Activated CD4-positive, alpha-beta T cell treated with anti-CD3 and anti-CD28 coated beads, Interleukin-2, amount 10 ng/mL, durations not matched to agents 7 days and 5 days (primary cell): ENCODE results near the gene RRP1B. TPM values are rescaled to one million over a fixed set of nuclear protein-coding genes. Genes with fewer than 3 reads are reported as not detected.

Experiments used
- CTCF ChIA-PET: fragments of 350-600 bp; sonication (Branson Sonifier 250); formaldehyde crosslinking; loops from one replicate; lab custom pipeline; 2021; ENCODE audit warnings: antibody characterized with exemption; lab: Charles Lee
- POLR2A ChIA-PET: fragments of 350-600 bp; sonication (Branson Sonifier 250); formaldehyde crosslinking; loops from one replicate; lab custom pipeline; 2021; ENCODE audit warnings: antibody characterized with exemption; lab: Charles Lee
- DNase-seq: peaks from one replicate; pipeline ENCODE4 v3.0.0-alpha.2; 2020
- H3K27ac Mint-ChIP-seq: one replicate; pipeline ENCODE4 v1.8.0; 2021; ENCODE audit warnings: mild to moderate bottlenecking, moderate library complexity, mixed read lengths
- H3K27me3 Mint-ChIP-seq: one replicate; pipeline ENCODE4 v1.8.0; 2021; ENCODE audit warnings: mixed read lengths
- H3K36me3 Mint-ChIP-seq: one replicate; pipeline ENCODE4 v1.8.0; 2021; ENCODE audit warnings: low read depth, mixed read lengths
- H3K4me1 Mint-ChIP-seq: one replicate; pipeline ENCODE4 v1.8.0; 2021; ENCODE audit warnings: mixed read lengths
- H3K4me3 Mint-ChIP-seq: one replicate; pipeline ENCODE4 v1.8.0; 2021; ENCODE audit warnings: mild to moderate bottlenecking, moderate library complexity, mixed read lengths
- H3K9me3 Mint-ChIP-seq: one replicate; pipeline ENCODE4 v1.8.0; 2021; ENCODE audit warnings: mixed read lengths
- total RNA-seq, 2 experiments: library from RNA; stranded (reverse); gene quantifications; one replicate each; pipeline ENCODE4 v1.2.3, GENCODE V29; 2021

Gene RRP1B
- total RNA-seq, 2 experiments from 2014 or later = 47.7 to 48.1 TPM

GRCh38 chr21:43686811-43687565 is 27.6 kb downstream of the RRP1B start:
- DNase-seq = no peak
- Mint-ChIP-seq H3K36me3 (peaks cover 54% of the 10 kb centered on the region), H3K9me3 (no peaks in the 10 kb centered on the region), H3K4me3 (no peak overlapping the region), H3K27me3 (no peaks in the 10 kb centered on the region), H3K27ac (peak overlapping the region; percentile 15), H3K4me1 (peaks cover 13% of the 10 kb centered on the region)
- POLR2A ChIA-PET = no interaction called here
- CTCF ChIA-PET = no interaction called here

- H3K27ac Mint-ChIP-seq = peak overlapping the region; percentile 15
- peaks cover 13% of the 10 kb centered on the region for H3K4me1 Mint-ChIP-seq
- CTCF ChIA-PET = interaction anchor here (1.4 kb wide), 1 partner anchor 16 kb away, joined by 3 read pairs; no protein-coding TSS in a partner anchor
- no peaks in the 10 kb centered on the region for H3K9me3 Mint-ChIP-seq
- no peak for DNase-seq
- POLR2A ChIA-PET = no interaction called here
- peaks cover 50% of the 10 kb centered on the region for H3K36me3 Mint-ChIP-seq
- H3K4me3 Mint-ChIP-seq = no peak overlapping the region
- no peaks in the 10 kb centered on the region for H3K27me3 Mint-ChIP-seq
These were observed 28.4 kb downstream of the RRP1B start for GRCh38 chr21:43687566-43688399.

- Mint-ChIP-seq H3K4me3 (no peak overlapping the region), H3K27ac (no peak overlapping the region), H3K27me3 (no peaks in the 10 kb centered on the region), H3K9me3 (no peaks in the 10 kb centered on the region), H3K36me3 (peaks cover 45% of the 10 kb centered on the region), H3K4me1 (peaks cover 9% of the 10 kb centered on the region)
- POLR2A ChIA-PET = no interaction called here
- CTCF ChIA-PET = interaction anchor here (1.4 kb wide), 1 partner anchor 17 kb away, joined by 3 read pairs; no protein-coding TSS in a partner anchor
- DNase-seq = no peak
These were observed 29.5 kb downstream of the RRP1B start for GRCh38 chr21:43688906-43689305.

GRCh38 chr21:43689556-43690337 is 30.4 kb downstream of the RRP1B start:
- CTCF ChIA-PET = interaction anchor here (0.5 kb wide), 1 partner anchor 189 kb away, joined by 3 read pairs; no protein-coding TSS in a partner anchor
- peaks cover 39% of the 10 kb centered on the region for H3K36me3 Mint-ChIP-seq
- H3K27ac Mint-ChIP-seq = peak overlapping the region; percentile 5
- H3K27me3 Mint-ChIP-seq = no peaks in the 10 kb centered on the region
- POLR2A ChIA-PET = no interaction called here
- DNase-seq = no peak
- H3K9me3 Mint-ChIP-seq = no peaks in the 10 kb centered on the region
- no peak overlapping the region for H3K4me3 Mint-ChIP-seq
- peaks cover 2% of the 10 kb centered on the region for H3K4me1 Mint-ChIP-seq

GRCh38 chr21:43690346-43690745 is 31.0 kb downstream of the RRP1B start:
- H3K36me3 Mint-ChIP-seq = peaks cover 38% of the 10 kb centered on the region
- H3K4me3 Mint-ChIP-seq = no peak overlapping the region
- no peaks in the 10 kb centered on the region for H3K9me3 Mint-ChIP-seq
- POLR2A ChIA-PET = no interaction called here
- no peak overlapping the region for H3K27ac Mint-ChIP-seq
- H3K4me1 Mint-ChIP-seq = no peaks in the 10 kb centered on the region
- no peak for DNase-seq
- CTCF ChIA-PET = interaction anchor here (0.5 kb wide), 1 partner anchor 189 kb away, joined by 3 read pairs; no protein-coding TSS in a partner anchor
- no peaks in the 10 kb centered on the region for H3K27me3 Mint-ChIP-seq

GRCh38 chr21:43691086-43691795 is 31.9 kb downstream of the RRP1B start:
- peaks cover 37% of the 10 kb centered on the region for H3K36me3 Mint-ChIP-seq
- ChIA-PET CTCF (interaction anchor here (1.1 kb wide), 1 partner anchor 20 kb away, joined by 4 read pairs; no protein-coding TSS in a partner anchor), POLR2A (no interaction called here)
- H3K9me3 Mint-ChIP-seq = no peaks in the 10 kb centered on the region
- no peaks in the 10 kb centered on the region for H3K27me3 Mint-ChIP-seq
- no peak overlapping the region for H3K27ac Mint-ChIP-seq
- no peak for DNase-seq
- no peak overlapping the region for H3K4me3 Mint-ChIP-seq
- peaks cover 1% of the 10 kb centered on the region for H3K4me1 Mint-ChIP-seq

GRCh38 chr21:43691801-43692200 is 32.4 kb downstream of the RRP1B start:
- DNase-seq = no peak
- Mint-ChIP-seq H3K27me3 (no peaks in the 10 kb centered on the region), H3K9me3 (no peaks in the 10 kb centered on the region), H3K4me3 (no peak overlapping the region), H3K4me1 (peaks cover 2% of the 10 kb centered on the region), H3K36me3 (peaks cover 36% of the 10 kb centered on the region), H3K27ac (no peak overlapping the region)
- POLR2A ChIA-PET = no interaction called here
- CTCF ChIA-PET = interaction anchor here (1.1 to 2.1 kb wide), 2 partner anchors 17 to 20 kb away, joined by 4 to 5 read pairs; no protein-coding TSS in a partner anchor

- H3K9me3 Mint-ChIP-seq = no peaks in the 10 kb centered on the region
- peaks cover 12% of the 10 kb centered on the region for H3K4me1 Mint-ChIP-seq
- ChIA-PET POLR2A (no interaction called here), CTCF (interaction anchor here (1.0 to 2.1 kb wide), 2 partner anchors 15 to 18 kb away, joined by 4 to 5 read pairs; no protein-coding TSS in a partner anchor)
- no peak overlapping the region for H3K4me3 Mint-ChIP-seq
- no peak for DNase-seq
- H3K36me3 Mint-ChIP-seq = peaks cover 36% of the 10 kb centered on the region
- H3K27ac Mint-ChIP-seq = peak overlapping the region; percentile 19
- no peaks in the 10 kb centered on the region for H3K27me3 Mint-ChIP-seq
These were observed 33.6 kb downstream of the RRP1B start for GRCh38 chr21:43692949-43693348.

- no peak for DNase-seq
- Mint-ChIP-seq H3K9me3 (no peaks in the 10 kb centered on the region), H3K27ac (no peak overlapping the region), H3K36me3 (peaks cover 36% of the 10 kb centered on the region), H3K4me1 (peaks cover 21% of the 10 kb centered on the region), H3K27me3 (no peaks in the 10 kb centered on the region), H3K4me3 (no peak overlapping the region)
- POLR2A ChIA-PET = no interaction called here
- CTCF ChIA-PET = interaction anchor here (2.1 kb wide), 1 partner anchor 19 kb away, joined by 5 read pairs; no protein-coding TSS in a partner anchor
These were observed 34.6 kb downstream of the RRP1B start for GRCh38 chr21:43693981-43694380.

- Mint-ChIP-seq H3K36me3 (peaks cover 36% of the 10 kb centered on the region), H3K9me3 (no peaks in the 10 kb centered on the region), H3K27me3 (no peaks in the 10 kb centered on the region), H3K4me3 (no peak overlapping the region), H3K4me1 (peaks cover 22% of the 10 kb centered on the region), H3K27ac (no peak overlapping the region)
- ChIA-PET POLR2A (no interaction called here), CTCF (no interaction called here)
- no peak for DNase-seq
These were observed 35.2 kb downstream of the RRP1B start for GRCh38 chr21:43694437-43695079.

GRCh38 chr21:43696214-43696613 is 36.9 kb downstream of the RRP1B start:
- ChIA-PET CTCF (no interaction called here), POLR2A (no interaction called here)
- H3K27me3 Mint-ChIP-seq = no peaks in the 10 kb centered on the region
- H3K4me3 Mint-ChIP-seq = no peak overlapping the region
- peaks cover 26% of the 10 kb centered on the region for H3K4me1 Mint-ChIP-seq
- no peak overlapping the region for H3K27ac Mint-ChIP-seq
- H3K36me3 Mint-ChIP-seq = peaks cover 26% of the 10 kb centered on the region
- H3K9me3 Mint-ChIP-seq = no peaks in the 10 kb centered on the region
- no peak for DNase-seq
